AG09309 (cell line): Measurements from ENCODE around the gene NDUFA6.

Source experiments
- DNase-seq: peaks from one replicate; pipeline ENCODE4 v3.0.0-alpha.2; 2010; ENCODE audit warnings: low read depth
- H3K4me3 ChIP-seq: 2 replicates; pipeline ENCODE4 v1.5.1; 2011; ENCODE audit warnings: mild to moderate bottlenecking, low read depth, low read length, moderate library complexity; ENCODE audit not compliant: control insufficient read depth
- TF ChIP-seq, protein P1 (sequence below): IDR thresholded peaks from 2 replicates; pipeline ENCODE4 v1.5.1; 2011; ENCODE audit warnings: mild to moderate bottlenecking, low read depth, low read length, inconsistent platforms; ENCODE audit not compliant: insufficient read depth, control insufficient read depth; ENCODE audit errors: missing control alignments

The NDUFA6 gene

DNA sequence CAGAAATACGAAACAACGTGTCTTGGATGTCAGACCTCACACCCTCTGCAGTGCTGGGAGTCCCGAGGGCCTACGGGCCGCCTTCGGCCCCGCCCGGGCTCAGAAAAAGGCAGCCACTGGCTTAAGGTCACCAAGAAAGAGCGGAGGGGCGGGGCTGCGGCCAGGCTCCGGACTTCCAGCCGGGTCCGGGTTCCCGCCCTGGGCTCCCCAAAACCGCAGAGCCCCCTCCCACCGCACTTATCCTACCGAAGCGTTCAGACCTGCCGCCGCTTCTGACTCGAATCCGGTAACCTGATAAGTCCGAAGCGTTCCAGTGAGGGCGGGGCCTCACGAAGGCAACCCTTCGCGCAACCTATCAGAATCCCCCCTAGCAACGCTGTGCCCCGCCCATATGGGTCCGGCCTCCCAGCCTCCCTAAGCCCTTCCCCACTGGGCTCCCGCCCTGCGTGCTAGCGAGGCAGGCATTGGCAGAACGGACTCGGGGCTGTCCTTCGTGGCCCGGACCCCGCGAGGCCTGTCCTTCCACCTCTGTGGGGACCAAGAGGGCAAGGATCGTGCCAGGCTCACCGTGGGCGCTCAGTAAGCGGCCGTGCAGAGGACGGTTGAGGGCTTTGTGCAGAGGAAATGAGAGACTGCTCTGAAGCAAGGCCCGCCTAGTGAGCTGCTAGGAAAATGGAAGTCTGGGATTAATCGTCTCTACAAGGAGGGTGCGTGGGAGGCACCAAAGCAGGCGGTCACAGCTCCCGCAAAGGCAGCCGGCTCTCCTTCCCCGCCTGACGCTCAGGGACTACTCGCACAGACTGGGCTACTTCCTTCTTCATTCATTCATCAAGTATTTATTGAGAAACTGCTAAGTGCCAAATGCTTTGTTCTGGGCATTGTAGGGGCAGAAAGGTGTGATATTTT lies 19.8 kb downstream of the NDUFA6 start, which contains the start of gene NAGA:
Gene NAGA (minus strand): TSS at position 296 of the 906 bp plus-strand sequence. CDS start 515 bp downstream, outside the sequence.
- TF ChIP-seq, protein P1, sequence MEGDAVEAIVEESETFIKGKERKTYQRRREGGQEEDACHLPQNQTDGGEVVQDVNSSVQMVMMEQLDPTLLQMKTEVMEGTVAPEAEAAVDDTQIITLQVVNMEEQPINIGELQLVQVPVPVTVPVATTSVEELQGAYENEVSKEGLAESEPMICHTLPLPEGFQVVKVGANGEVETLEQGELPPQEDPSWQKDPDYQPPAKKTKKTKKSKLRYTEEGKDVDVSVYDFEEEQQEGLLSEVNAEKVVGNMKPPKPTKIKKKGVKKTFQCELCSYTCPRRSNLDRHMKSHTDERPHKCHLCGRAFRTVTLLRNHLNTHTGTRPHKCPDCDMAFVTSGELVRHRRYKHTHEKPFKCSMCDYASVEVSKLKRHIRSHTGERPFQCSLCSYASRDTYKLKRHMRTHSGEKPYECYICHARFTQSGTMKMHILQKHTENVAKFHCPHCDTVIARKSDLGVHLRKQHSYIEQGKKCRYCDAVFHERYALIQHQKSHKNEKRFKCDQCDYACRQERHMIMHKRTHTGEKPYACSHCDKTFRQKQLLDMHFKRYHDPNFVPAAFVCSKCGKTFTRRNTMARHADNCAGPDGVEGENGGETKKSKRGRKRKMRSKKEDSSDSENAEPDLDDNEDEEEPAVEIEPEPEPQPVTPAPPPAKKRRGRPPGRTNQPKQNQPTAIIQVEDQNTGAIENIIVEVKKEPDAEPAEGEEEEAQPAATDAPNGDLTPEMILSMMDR = no peak
- H3K4me3 ChIP-seq = peak within 1 kb of the TSS; percentile 77
- peak; percentile 71 for DNase-seq

DNA sequence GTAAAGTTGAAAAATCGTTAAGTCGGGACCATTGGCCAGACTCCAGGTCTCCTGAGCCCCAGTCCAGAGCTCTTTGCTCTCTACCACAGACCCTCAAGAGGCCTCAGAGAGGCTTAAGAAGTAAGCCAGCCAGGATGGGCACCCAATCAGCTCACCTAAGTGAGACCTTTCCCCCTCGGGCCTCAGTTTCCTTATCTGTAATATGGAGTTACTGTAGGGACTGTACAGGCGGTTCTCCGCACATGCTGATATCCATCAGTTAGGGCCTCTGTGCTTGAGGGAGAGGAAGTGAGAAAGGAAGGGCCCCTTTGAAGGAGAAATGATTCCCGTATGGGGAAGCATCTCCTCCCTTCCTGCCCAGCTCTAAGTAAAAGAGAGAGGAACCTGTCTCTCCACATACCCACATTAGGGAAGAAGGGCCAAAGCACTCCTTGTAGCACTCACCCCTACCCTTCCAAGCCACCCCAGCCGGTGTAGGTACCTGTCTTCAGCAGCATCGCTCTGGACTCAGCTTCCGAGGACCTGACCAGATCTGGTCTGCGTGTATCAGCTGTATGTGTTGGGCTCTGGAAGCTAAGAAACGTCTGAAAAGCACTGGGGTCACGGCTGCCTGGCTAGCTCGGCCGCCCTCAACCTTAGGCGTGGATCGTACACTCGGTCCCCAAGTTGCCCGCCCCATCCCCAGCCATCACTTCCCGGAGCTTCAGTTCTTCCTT lies 20.6 kb downstream of the NDUFA6 start:
- peak overlapping the region; percentile 77 for H3K4me3 ChIP-seq
- no peak for DNase-seq
- TF ChIP-seq, protein P1 = no peak

DNA sequence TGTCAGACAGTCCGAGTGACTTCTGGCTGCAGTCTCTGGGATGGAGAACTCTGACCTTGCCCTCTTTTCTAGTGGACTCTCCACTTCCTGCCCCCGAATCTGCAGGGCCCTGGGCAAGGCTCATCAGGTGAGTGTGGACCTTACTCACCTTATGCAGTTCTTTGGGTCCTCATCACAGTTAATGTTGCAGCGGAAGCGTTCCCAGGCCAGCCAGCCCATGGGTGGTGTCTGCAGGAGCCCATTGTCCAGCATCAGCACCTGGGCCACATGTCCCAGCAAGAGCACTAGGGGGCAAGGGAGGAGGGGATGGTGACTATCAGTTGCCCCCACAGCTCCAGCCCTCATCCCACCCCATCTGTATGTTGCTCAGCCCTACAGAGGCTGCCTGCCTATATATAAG lies 22.3 kb downstream of the NDUFA6 start:
- TF ChIP-seq, protein P1 = no peak
- no peak overlapping the region for H3K4me3 ChIP-seq
- DNase-seq = no peak

DNA sequence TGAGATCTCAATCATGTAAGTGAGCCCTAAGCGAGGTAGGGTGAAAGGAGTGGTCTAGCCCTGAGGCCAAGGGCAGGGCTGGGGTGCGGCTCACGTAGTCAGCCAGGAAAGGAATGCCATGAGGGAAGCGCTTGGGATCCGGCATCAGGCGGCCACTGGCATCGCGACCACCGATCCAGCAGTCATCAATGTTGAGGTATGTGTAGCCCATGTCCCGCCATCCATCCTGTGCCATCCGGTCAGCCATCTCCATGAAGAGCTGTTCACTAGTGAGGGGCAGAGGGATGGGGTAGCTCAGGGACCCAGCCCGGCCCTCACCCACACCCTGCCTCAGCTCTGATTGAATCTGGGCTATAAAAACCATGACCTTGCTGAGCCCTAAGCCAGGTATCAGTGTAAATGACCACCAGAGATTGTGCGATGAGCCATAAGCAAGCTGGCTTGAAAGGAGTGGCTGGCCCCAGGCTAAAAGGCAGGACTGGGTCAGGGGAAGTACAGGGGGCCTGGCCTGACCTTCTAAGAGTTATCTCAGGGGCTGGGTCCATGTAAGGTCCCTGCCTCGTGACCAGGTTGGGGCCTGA lies 22.8 kb downstream of the NDUFA6 start:
- H3K4me3 ChIP-seq = no peak overlapping the region
- DNase-seq = no peak

DNA sequence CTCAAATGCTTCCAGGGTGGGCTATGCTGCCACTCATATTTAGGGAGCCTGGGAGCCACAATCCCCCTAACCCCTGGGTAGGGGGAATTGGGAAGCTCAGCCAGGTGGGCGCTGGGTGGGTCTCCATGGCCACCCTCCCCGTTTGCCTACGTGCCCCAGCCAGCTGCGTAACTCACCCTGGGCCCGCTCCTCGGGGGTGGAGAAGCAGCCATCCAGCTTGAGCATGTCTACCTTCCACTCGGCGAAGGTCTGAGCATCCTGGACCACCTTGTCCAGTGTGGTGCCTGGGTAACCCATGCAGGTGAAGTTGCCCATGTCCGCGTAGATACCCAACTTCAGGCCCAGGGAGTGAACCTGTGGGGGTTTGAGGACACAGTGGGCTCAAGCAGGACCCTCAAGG lies 23.6 kb downstream of the NDUFA6 start:
- TF ChIP-seq, protein P1 = no peak
- H3K4me3 ChIP-seq = no peak overlapping the region
- no peak for DNase-seq

More for the DNA sequence above, 22.8 kb downstream of the NDUFA6 start:
- TF ChIP-seq, protein P1 = no peak

DNA sequence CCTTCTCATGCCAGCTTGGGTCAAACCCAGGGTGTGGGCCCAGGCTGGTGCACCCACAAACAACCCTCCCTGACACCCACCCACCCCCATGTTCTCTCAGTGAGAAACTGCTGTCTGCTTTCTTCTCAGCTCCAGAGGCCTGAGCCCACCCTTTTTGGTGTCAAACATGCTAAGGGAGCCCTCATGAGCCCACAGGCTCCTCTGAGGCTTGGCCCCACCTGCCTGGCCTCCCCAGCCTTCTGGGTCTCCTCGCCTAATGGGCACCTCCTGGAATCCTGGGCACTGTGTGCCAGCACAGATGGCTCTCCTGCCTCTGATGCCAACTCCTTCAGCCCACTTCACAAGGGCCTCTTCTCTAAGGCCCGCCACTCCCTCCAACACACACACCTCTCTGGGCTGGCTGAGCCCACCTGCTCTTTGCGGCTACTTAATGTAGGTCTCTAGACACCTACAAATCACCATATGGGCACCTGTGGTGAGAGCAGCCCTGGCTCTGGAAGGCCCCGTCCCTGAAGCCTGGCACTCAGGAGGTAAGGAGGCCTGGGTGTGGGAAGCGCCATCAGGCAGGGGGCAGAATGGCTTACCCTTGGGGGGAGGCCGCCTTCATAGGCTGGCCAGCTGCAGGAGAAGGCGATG lies 24.3 kb downstream of the NDUFA6 start:
- no peak overlapping the region for H3K4me3 ChIP-seq
- no peak for DNase-seq
- TF ChIP-seq, protein P1 = no peak
